ENCODE measurements around the gene NOX3. TPM values are rescaled to one million over a fixed set of nuclear protein-coding genes. Genes with fewer than 3 reads are reported as not detected.

NOX3 gene
- total and polyA plus RNA-seq, 8 donors, result not detected

GRCh38 chr6:155444952-155445903 is 10.4 kb downstream of the NOX3 start:
- ATAC-seq, result no peak
- no peak for FAIRE-seq
- no peaks in the 10 kb centered on the region for H3K27me3 ChIP-seq
- TF ChIP-seq, protein P1, sequence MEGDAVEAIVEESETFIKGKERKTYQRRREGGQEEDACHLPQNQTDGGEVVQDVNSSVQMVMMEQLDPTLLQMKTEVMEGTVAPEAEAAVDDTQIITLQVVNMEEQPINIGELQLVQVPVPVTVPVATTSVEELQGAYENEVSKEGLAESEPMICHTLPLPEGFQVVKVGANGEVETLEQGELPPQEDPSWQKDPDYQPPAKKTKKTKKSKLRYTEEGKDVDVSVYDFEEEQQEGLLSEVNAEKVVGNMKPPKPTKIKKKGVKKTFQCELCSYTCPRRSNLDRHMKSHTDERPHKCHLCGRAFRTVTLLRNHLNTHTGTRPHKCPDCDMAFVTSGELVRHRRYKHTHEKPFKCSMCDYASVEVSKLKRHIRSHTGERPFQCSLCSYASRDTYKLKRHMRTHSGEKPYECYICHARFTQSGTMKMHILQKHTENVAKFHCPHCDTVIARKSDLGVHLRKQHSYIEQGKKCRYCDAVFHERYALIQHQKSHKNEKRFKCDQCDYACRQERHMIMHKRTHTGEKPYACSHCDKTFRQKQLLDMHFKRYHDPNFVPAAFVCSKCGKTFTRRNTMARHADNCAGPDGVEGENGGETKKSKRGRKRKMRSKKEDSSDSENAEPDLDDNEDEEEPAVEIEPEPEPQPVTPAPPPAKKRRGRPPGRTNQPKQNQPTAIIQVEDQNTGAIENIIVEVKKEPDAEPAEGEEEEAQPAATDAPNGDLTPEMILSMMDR (IDR thresholded peaks at IDR 0.05), result no peak
- no peak overlapping the region for H3K4me3 ChIP-seq
- H3K9me3 ChIP-seq, result no peaks in the 10 kb centered on the region
- no peak overlapping the region for H3K27ac ChIP-seq
- no peak for DNase-seq
- 64 to 78% methylated on average over 9 of the region's 9 CpGs for WGBS, 2 donors
- no peaks in the 10 kb centered on the region for H3K4me1 ChIP-seq
- H3K36me3 ChIP-seq, result no peaks in the 10 kb centered on the region
- intact Hi-C loops (cut with DNase I), result no loop called here

- TF ChIP-seq, protein P1 (IDR thresholded peaks at IDR 0.05), result no peak
- Histone ChIP-seq H3K4me3 (no peak overlapping the region), H3K27me3 (no peaks in the 10 kb centered on the region), H3K27ac (no peak overlapping the region), H3K36me3 (no peaks in the 10 kb centered on the region), H3K4me1 (no peaks in the 10 kb centered on the region), H3K9me3 (no peaks in the 10 kb centered on the region)
- WGBS, 2 donors, result 61 to 72% methylated on average over 9 of the region's 9 CpGs
- intact Hi-C loops (cut with DNase I), result no loop called here
- FAIRE-seq (no peak), ATAC-seq (no peak), DNase-seq (no peak)
These were observed 11.3 kb downstream of the NOX3 start for GRCh38 chr6:155444120-155444917.

DNA sequence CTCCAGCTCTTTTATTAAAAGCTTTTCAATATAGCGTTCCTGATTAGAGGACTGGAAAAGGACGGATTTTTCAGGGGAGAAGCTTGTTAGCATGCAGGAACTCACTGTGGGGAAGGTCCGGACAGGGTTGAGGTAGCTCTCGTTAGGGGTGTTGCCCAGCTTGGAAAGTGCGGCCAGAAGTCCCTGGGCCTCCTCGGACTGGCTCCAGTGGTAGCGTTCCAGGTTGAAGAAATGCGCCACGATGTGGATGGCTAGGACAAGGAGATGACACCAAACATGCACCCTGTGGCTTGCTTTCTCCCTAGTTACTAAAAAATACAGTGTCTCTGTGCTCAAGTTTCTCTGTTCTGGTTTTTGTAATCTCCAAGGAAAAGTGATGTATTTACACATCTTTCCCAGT is 12.5 kb downstream of the NOX3 start:
- Histone ChIP-seq H3K4me1 (no peaks in the 10 kb centered on the region), H3K9me3 (no peaks in the 10 kb centered on the region), H3K27me3 (no peaks in the 10 kb centered on the region), H3K4me3 (no peak overlapping the region), H3K27ac (no peak overlapping the region), H3K36me3 (no peaks in the 10 kb centered on the region)
- TF ChIP-seq, protein P1 (IDR thresholded peaks at IDR 0.05), result no peak
- WGBS, 2 donors, result 72 to 85% methylated on average over 9 of the region's 9 CpGs
- DNase-seq (no peak), FAIRE-seq (no peak), ATAC-seq (no peak)
- intact Hi-C loops (cut with DNase I), result no loop called here

DNA sequence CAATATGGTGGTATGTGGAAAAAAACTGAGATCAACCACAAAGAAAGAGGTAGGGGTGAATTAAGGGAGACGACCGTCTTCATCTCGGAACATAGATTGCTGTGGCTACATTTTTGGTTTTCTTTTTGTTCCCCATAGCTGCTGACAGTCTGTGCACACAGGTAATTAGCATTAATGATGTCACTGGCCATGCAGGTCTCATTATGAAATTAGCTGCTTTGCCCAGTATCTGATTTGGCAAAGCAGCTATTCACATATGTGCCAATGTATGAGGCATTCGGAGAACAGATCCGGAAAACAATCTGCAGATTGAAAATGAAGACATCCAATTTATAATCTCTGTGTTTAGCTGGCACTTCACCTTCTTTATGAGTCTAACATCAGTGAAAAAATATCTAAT is 13.1 kb downstream of the NOX3 start:
- FAIRE-seq, result no peak
- 78 to 90% methylated on average over 5 of the region's 5 CpGs for WGBS, 2 donors
- Histone ChIP-seq H3K27me3 (no peaks in the 10 kb centered on the region), H3K9me3 (no peaks in the 10 kb centered on the region), H3K36me3 (no peaks in the 10 kb centered on the region), H3K4me1 (no peaks in the 10 kb centered on the region), H3K4me3 (no peak overlapping the region), H3K27ac (no peak overlapping the region)
- intact Hi-C loops (cut with DNase I), result no loop called here
- no peak for ATAC-seq
- no peak for DNase-seq
- TF ChIP-seq, protein P1 (IDR thresholded peaks at IDR 0.05), result no peak

Data from pancreas (tissue), 10 donors.